Loucy (cell line): Measurements from ENCODE around the gene CFAP100.

ENCODE experiments used
- H2AFZ ChIP-seq: fragments of 200-600 bp; sonication (generic); 2 replicates; pipeline ENCODE4 v1.6.0; 2016; ENCODE audit warnings: antibody characterized with exemption, mild to moderate bottlenecking, low read length, moderate library complexity
- H3F3A ChIP-seq: fragments of 200-600 bp; 2 replicates; pipeline ENCODE4 v1.6.0; 2016; ENCODE audit warnings: antibody characterized with exemption, low read depth, mild to moderate bottlenecking
- H3K27me3 ChIP-seq: fragments of 200-600 bp; sonication (generic); 2 replicates; pipeline ENCODE4 v1.6.1; 2014; ENCODE audit warnings: low read length, mild to moderate bottlenecking; ENCODE audit not compliant: insufficient read depth, poor library complexity, severe bottlenecking
- H3K36me3 ChIP-seq: fragments of 200-600 bp; sonication (generic); 2 replicates; pipeline ENCODE4 v1.6.1; 2016; ENCODE audit warnings: low read length; ENCODE audit not compliant: insufficient read depth
- H3K4me1 ChIP-seq: fragments of 200-600 bp; sonication (generic); 2 replicates; pipeline ENCODE4 v1.5.1; 2014; ENCODE audit warnings: low read length, mild to moderate bottlenecking; ENCODE audit not compliant: insufficient read depth, poor library complexity, severe bottlenecking
- H3K4me2 ChIP-seq: fragments of 200-600 bp; sonication (generic); 2 replicates; pipeline ENCODE4 v1.6.0; 2014; ENCODE audit warnings: antibody characterized with exemption, low read length, low read depth, mild to moderate bottlenecking; ENCODE audit not compliant: poor library complexity, severe bottlenecking
- H3K4me3 ChIP-seq: fragments of 200-600 bp; sonication (generic); 2 replicates; pipeline ENCODE4 v1.5.1; 2014; ENCODE audit warnings: low read length, mild to moderate bottlenecking, mixed read lengths; ENCODE audit not compliant: poor library complexity, severe bottlenecking
- H3K79me2 ChIP-seq: fragments of 200-600 bp; sonication (generic); 2 replicates; pipeline ENCODE4 v1.6.1; 2014; ENCODE audit warnings: low read length; ENCODE audit not compliant: insufficient read depth
- H3K9ac ChIP-seq: fragments of 200-600 bp; sonication (generic); 2 replicates; pipeline ENCODE4 v1.6.0; 2014; ENCODE audit warnings: mild to moderate bottlenecking, low read depth, low read length, moderate library complexity; ENCODE audit not compliant: poor library complexity, severe bottlenecking
- H3K9me2 ChIP-seq: fragments of 200-600 bp; sonication (generic); replicated peaks from 2 replicates; pipeline ENCODE4 v1.6.1; 2016; ENCODE audit warnings: low read depth, low read length, mixed read lengths
- H3K9me3 ChIP-seq: fragments of 200-600 bp; sonication (generic); 2 replicates; pipeline ENCODE4 v1.6.1; 2014; ENCODE audit warnings: mild to moderate bottlenecking, antibody characterized with exemption, low read length, low read depth; ENCODE audit not compliant: insufficient read depth
- H4K20me1 ChIP-seq: fragments of 200-600 bp; sonication (generic); 2 replicates; pipeline ENCODE4 v1.6.0; 2014; ENCODE audit warnings: antibody characterized with exemption, low read length, mild to moderate bottlenecking; ENCODE audit not compliant: insufficient read depth, poor library complexity, severe bottlenecking
- CTCF ChIP-seq: fragments of 200-600 bp; sonication (generic); conservative IDR thresholded peaks from 2 replicates; pipeline ENCODE4 v1.5.1; 2014; ENCODE audit warnings: mild to moderate bottlenecking, antibody characterized with exemption, low read length
- EZH2phosphoT487 ChIP-seq: fragments of 200-600 bp; IDR thresholded peaks from 2 replicates; pipeline ENCODE4 v1.6.1; 2018; ENCODE audit warnings: antibody characterized with exemption, mild to moderate bottlenecking, moderate library complexity, borderline replicate concordance

CFAP100 gene

GRCh38 chr3:126413693-126414080, 19.0 kb downstream of the CFAP100 start:
- no peaks in the 10 kb centered on the region for H3K9me2 ChIP-seq
- no peak overlapping the region for H3K4me2 ChIP-seq
- peaks cover 8% of the 10 kb centered on the region for H3K4me1 ChIP-seq
- no peaks in the 10 kb centered on the region for H3F3A ChIP-seq
- no peak overlapping the region for H2AFZ ChIP-seq
- H3K9me3 ChIP-seq: no peaks in the 10 kb centered on the region
- no peaks in the 10 kb centered on the region for H3K79me2 ChIP-seq
- no peak overlapping the region for H3K9ac ChIP-seq
- H3K4me3 ChIP-seq: no peak overlapping the region
- H3K36me3 ChIP-seq: no peaks in the 10 kb centered on the region
- H4K20me1 ChIP-seq: no peaks in the 10 kb centered on the region
- no peaks in the 10 kb centered on the region for H3K27me3 ChIP-seq
- TF ChIP-seq CTCF (no peak), EZH2phosphoT487 (no peak)

- no peaks in the 10 kb centered on the region for H3K9me2 ChIP-seq
- no peak overlapping the region for H3K4me3 ChIP-seq
- H2AFZ ChIP-seq: no peak overlapping the region
- H3K4me2 ChIP-seq: no peak overlapping the region
- no peaks in the 10 kb centered on the region for H3K36me3 ChIP-seq
- H3K4me1 ChIP-seq: peaks cover 8% of the 10 kb centered on the region
- no peak for TF ChIP-seq EZH2phosphoT487
- TF ChIP-seq CTCF: no peak
- no peaks in the 10 kb centered on the region for H3K27me3 ChIP-seq
- no peaks in the 10 kb centered on the region for H3F3A ChIP-seq
- no peak overlapping the region for H3K9ac ChIP-seq
- H3K9me3 ChIP-seq: no peaks in the 10 kb centered on the region
- H3K79me2 ChIP-seq: no peaks in the 10 kb centered on the region
- H4K20me1 ChIP-seq: no peaks in the 10 kb centered on the region
These were observed 19.7 kb downstream of the CFAP100 start for GRCh38 chr3:126414406-126414805.

- Histone ChIP-seq H2AFZ (no peak overlapping the region), H3F3A (no peaks in the 10 kb centered on the region), H4K20me1 (no peaks in the 10 kb centered on the region), H3K9ac (no peak overlapping the region), H3K79me2 (no peaks in the 10 kb centered on the region), H3K4me3 (no peak overlapping the region), H3K9me2 (no peaks in the 10 kb centered on the region), H3K4me1 (peaks cover 8% of the 10 kb centered on the region), H3K27me3 (no peaks in the 10 kb centered on the region), H3K9me3 (no peaks in the 10 kb centered on the region), H3K4me2 (no peak overlapping the region), H3K36me3 (no peaks in the 10 kb centered on the region)
- TF ChIP-seq CTCF (no peak), EZH2phosphoT487 (no peak)
These were observed 20.4 kb downstream of the CFAP100 start for GRCh38 chr3:126414961-126415660.
